GM18517 (cell line): ENCODE data around the gene SCRN2.

Experiments
- ATAC-seq: cut with Tn5 transposase; IDR thresholded peaks from one replicate; pipeline ENCODE4 v1.9.1; 2021; ENCODE audit warnings: mild to moderate bottlenecking, moderate library complexity; ENCODE audit not compliant: unreplicated experiment

SCRN2 gene

DNA sequence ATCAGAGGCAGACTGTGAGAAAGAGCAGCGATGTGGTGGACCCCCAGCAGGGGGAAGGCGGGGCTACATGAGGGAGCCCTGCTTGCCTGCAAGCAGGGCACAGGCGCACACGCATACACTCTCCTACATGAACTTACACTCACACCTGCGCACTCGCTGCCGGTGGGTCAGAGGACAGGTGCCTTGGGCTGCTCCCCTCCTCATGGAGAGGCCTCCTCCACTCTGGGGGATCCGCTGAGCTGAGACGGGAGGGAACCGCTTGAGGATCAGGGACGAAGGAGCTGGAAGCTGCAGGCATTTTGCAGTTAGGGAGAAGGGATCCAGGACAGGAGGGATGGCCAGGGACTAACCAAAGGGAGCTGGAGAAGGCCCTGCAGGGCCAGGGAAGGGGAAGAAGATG, 33.7 kb downstream of the SCRN2 start:
- no peak for ATAC-seq

- ATAC-seq: no peak
These were observed 34.2 kb downstream of the SCRN2 start for GRCh38 chr17:47806913-47807255.

DNA sequence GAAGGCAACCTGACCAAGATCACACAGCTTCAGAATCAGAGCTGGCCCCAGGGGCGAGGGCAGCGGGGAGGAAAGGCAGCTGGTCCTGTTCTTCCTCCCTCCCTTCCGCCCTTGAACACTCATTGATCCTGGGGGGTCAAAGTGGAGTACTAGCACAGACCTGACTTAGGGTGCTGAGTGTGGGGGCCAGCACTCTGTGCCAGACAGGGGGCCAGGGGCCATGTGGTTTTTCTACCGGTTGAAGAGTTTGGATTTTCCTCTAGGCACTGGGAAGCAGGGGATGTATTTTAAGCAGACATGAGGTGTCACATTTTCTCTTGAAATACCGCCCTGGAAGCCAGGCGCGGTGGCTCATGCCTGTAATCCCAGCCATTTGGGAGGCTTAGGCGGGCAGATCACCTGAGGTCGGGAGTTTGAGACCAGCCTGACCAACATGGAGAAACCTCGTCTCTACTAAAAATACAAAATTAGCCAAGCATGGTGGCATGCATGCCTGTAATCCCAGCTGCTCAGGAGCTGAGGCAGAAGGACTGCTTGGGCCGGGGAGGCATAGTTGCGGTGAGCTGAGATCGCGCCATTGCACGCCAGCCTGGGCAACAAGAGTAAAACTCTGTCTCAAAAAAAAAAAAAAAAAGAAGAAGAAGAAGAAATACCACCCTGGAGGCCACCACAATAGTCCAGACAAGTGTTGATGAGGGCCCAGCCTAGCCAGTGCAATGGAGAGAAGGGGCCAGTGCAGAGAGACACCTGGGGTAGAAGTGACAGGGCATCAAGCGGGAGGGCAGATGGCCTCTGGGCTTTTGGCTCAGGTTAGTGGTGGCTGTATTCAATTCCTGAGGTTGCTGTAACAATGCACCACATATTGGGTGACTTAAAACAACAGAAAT, 34.8 kb downstream of the SCRN2 start:
- ATAC-seq: no peak

- no peak for ATAC-seq
These were observed 36.6 kb downstream of the SCRN2 start for GRCh38 chr17:47804461-47804860.

- no peak for ATAC-seq
These were observed 37.3 kb downstream of the SCRN2 start for GRCh38 chr17:47803751-47804150.

- ATAC-seq: no peak
These were observed 37.9 kb downstream of the SCRN2 start for GRCh38 chr17:47803201-47803600.

- no peak for ATAC-seq
These were observed 38.6 kb downstream of the SCRN2 start for GRCh38 chr17:47802341-47803022.

DNA sequence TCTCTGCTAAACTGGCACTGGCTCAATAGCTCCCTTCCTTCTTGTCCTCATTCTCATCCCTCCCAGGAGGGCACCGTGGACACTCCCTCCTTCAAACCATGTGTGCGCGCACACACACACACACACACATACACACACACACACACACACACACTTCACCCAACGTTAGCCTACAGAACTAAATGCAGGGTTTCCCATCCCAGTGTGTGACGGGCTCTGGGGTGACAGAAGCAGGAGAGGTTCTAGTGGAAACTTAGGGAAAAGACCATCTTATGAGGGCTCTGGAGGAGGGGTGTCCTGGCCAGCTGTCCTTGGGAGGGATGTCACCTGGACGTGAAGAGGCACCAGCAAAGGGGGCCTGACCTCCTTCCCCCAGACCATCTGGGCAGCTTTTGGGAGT, 39.2 kb downstream of the SCRN2 start:
- ATAC-seq: no peak

DNA sequence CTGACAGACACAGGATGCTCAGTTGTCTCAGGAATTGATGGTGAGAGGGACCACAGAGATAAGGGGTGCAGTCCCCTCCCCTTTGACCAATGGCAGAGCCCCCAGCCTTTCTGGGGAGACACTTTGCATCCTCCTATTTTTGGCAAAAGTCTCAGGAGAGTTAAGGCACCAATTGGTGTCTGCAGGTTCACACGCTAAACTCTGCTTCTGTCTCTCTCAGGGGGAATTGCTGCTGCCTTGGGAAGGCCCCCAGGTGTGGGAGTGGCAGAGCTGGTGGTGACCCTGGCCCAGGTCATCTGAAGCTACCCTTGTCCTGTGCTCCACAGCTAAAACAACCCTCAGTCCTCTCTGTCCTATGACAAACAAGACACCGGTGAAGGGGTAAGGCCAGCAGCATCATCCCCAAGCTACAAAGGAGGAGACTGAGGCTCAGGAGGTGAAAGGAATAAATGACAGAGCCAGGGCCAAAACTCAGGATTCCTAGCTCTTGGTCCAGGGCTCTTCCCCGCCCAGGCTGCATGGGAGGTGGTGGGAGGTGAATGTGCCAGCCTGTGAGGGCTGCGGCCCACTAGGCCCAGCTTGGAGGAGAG, 39.8 kb downstream of the SCRN2 start:
- no peak for ATAC-seq

DNA sequence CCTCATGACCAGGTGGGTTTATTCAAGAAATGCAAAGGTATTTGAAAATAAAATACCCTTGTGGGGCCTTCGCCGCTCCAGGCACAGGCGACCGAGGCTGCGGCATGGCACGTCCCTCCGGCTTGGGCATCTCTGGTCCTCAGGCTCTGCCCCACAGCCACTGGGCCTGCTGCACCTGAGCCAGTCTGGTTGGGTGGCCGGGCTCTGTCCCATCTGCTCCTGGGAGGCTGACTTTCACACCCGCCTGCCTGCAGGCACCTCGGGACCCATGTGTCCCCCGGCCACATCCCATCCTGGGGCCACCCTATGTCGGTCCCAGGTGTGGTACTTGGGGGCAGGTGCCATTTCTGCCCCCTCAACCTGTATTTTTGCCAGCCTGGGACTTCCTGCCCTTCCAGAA, 40.4 kb downstream of the SCRN2 start:
- ATAC-seq: no peak

DNA sequence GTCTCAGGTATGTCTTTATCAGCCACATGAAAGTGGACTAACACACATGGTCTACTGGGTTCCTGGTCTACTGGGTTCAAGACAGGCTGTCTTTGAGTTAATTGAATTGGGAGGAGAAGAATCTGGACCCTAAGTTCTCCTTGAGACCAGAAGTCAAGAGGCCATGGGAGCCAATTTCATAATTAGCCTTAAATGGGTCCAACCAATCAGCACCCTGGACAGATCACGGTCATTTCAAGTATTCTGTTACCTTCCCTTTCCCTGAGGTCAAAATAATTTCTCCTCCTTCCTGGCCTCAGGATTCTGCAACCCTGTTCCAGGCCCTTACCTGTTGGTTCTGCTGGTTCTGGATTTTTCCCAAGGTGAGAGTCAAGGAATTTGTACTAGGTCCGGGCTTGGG, 43.3 kb downstream of the SCRN2 start:
- ATAC-seq: no peak

GRCh38 chr17:47792979-47793378, 48.1 kb downstream of the SCRN2 start:
- ATAC-seq: no peak

DNA sequence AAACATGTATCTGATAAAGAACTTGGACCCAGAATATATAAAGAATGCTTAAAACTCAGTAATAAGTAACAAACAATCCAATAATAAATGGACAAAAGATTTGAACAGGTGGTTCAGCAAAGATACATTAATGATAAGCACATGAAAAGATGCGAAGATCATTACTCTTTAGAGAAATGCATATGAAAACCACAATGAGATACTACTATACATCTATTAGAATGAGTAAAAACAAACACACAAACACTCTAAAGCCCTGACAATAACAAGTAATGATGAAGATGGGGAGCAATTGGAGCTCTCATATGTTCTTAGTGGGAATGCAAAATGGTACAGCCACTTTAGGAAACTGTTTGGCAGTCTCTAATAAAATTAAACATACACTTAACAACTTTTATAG, 48.6 kb downstream of the SCRN2 start:
- ATAC-seq: no peak

- ATAC-seq: no peak
These were observed 50.0 kb downstream of the SCRN2 start for GRCh38 chr17:47791025-47791424.

- no peak for ATAC-seq
These were observed 51.2 kb downstream of the SCRN2 start for GRCh38 chr17:47789611-47790561.
